ENCODE results near the gene FAAP20.

Gene FAAP20

GRCh38 chr1:2155788-2156187 is 38.8 kb downstream of the FAAP20 start:
- TF ChIP-seq CTCF (IDR thresholded peaks at IDR 0.05; ENCODE audit: low read depth, low read length, missing control alignments), result no peak
- in situ Hi-C loops (cut with HindIII; ENCODE audit: low sequenced_read_pairs), result no loop called here

GRCh38 chr1:2155147-2155598 is 39.4 kb downstream of the FAAP20 start:
- H3K4me3 ChIP-seq (ENCODE audit: low read depth, low read length), result no peak overlapping the region
- no peak for DNase-seq (ENCODE audit: low read depth)
- in situ Hi-C loops (cut with HindIII; ENCODE audit: low sequenced_read_pairs), result no loop called here
- no peak for TF ChIP-seq CTCF (IDR thresholded peaks at IDR 0.05; ENCODE audit: low read depth, low read length, missing control alignments)

More at GRCh38 chr1:2155788-2156187, 38.8 kb downstream of the FAAP20 start:
- H3K4me3 ChIP-seq (ENCODE audit: low read depth, low read length), result no peak overlapping the region
- DNase-seq (ENCODE audit: low read depth), result no peak

- TF ChIP-seq CTCF (IDR thresholded peaks at IDR 0.05; ENCODE audit: low read depth, low read length, missing control alignments), result no peak
- in situ Hi-C loops (cut with HindIII; ENCODE audit: low sequenced_read_pairs), result no loop called here
- no peak overlapping the region for H3K4me3 ChIP-seq (ENCODE audit: low read depth, low read length)
- no peak for DNase-seq (ENCODE audit: low read depth)
These were observed 40.5 kb downstream of the FAAP20 start for GRCh38 chr1:2154022-2154421.

GRCh38 chr1:2152954-2153353 is 41.6 kb downstream of the FAAP20 start:
- DNase-seq (ENCODE audit: low read depth), result no peak
- no peak overlapping the region for H3K4me3 ChIP-seq (ENCODE audit: low read depth, low read length)
- in situ Hi-C loops (cut with HindIII; ENCODE audit: low sequenced_read_pairs), result no loop called here
- TF ChIP-seq CTCF (IDR thresholded peaks at IDR 0.05; ENCODE audit: low read depth, low read length, missing control alignments), result no peak

GRCh38 chr1:2151911-2152310 is 42.7 kb downstream of the FAAP20 start:
- H3K4me3 ChIP-seq (ENCODE audit: low read depth, low read length), result no peak overlapping the region
- DNase-seq (ENCODE audit: low read depth), result no peak
- TF ChIP-seq CTCF (IDR thresholded peaks at IDR 0.05; ENCODE audit: low read depth, low read length, missing control alignments), result no peak
- in situ Hi-C loops (cut with HindIII; ENCODE audit: low sequenced_read_pairs), result no loop called here

- no peak for TF ChIP-seq CTCF (IDR thresholded peaks at IDR 0.05; ENCODE audit: low read depth, low read length, missing control alignments)
- no peak overlapping the region for H3K4me3 ChIP-seq (ENCODE audit: low read depth, low read length)
- in situ Hi-C loops (cut with HindIII; ENCODE audit: low sequenced_read_pairs), result no loop called here
- DNase-seq (ENCODE audit: low read depth), result no peak
These were observed 43.3 kb downstream of the FAAP20 start for GRCh38 chr1:2151252-2151651.

- TF ChIP-seq CTCF (IDR thresholded peaks at IDR 0.05; ENCODE audit: low read depth, low read length, missing control alignments), result no peak
- H3K4me3 ChIP-seq (ENCODE audit: low read depth, low read length), result no peak overlapping the region
- DNase-seq (ENCODE audit: low read depth), result no peak
- in situ Hi-C loops (cut with HindIII; ENCODE audit: low sequenced_read_pairs), result no loop called here
These were observed 43.8 kb downstream of the FAAP20 start for GRCh38 chr1:2150801-2151200.

All from astrocyte of the cerebellum (primary cell).